HG03442 (cell line): ENCODE data around the gene MED27.
"Not testable (repeated sequence)": the region's sequence is repeated elsewhere in the genome, so short reads cannot be mapped to it uniquely, and the experiment has no call there.

ENCODE experiments used
- ATAC-seq: cut with Tn5 transposase; IDR thresholded peaks from one replicate; pipeline ENCODE4 v1.9.1; 2021; ENCODE audit warnings: mild to moderate bottlenecking, moderate library complexity; ENCODE audit not compliant: unreplicated experiment

MED27 gene

GRCh38 chr9:132077881-132078698 is 1.6 kb downstream of the MED27 start:
- ATAC-seq = no peak

- ATAC-seq = no peak
Observed at GRCh38 chr9:132075853-132076252, 3.8 kb downstream of the MED27 start.

- ATAC-seq = no peak
Observed at GRCh38 chr9:132074736-132075135, 4.9 kb downstream of the MED27 start.

GRCh38 chr9:132071847-132072507 is 7.7 kb downstream of the MED27 start:
- no peak for ATAC-seq

GRCh38 chr9:132069046-132069898 is 10.4 kb downstream of the MED27 start:
- ATAC-seq = no peak

GRCh38 chr9:132068605-132069004 is 11.1 kb downstream of the MED27 start:
- ATAC-seq = no peak

- no peak for ATAC-seq
Observed at GRCh38 chr9:132066511-132066910, 13.2 kb downstream of the MED27 start.

- no peak for ATAC-seq
Observed at GRCh38 chr9:132066057-132066456, 13.6 kb downstream of the MED27 start.

GRCh38 chr9:132063281-132063680 is 16.4 kb downstream of the MED27 start:
- no peak for ATAC-seq

GRCh38 chr9:132062806-132063205 is 16.9 kb downstream of the MED27 start:
- no peak for ATAC-seq

- ATAC-seq = no peak
Observed at GRCh38 chr9:132061526-132061925, 18.1 kb downstream of the MED27 start.

- no peak for ATAC-seq
Observed at GRCh38 chr9:132059361-132059760, 20.3 kb downstream of the MED27 start.

GRCh38 chr9:132058226-132058625 is 21.4 kb downstream of the MED27 start:
- not testable (repeated sequence) for ATAC-seq

- no peak for ATAC-seq
Observed at GRCh38 chr9:132056717-132057560, 22.7 kb downstream of the MED27 start.

- no peak for ATAC-seq
Observed at GRCh38 chr9:132055756-132056155, 23.9 kb downstream of the MED27 start.

- no peak for ATAC-seq
Observed at GRCh38 chr9:132054024-132054423, 25.6 kb downstream of the MED27 start.

- ATAC-seq = no peak
Observed at GRCh38 chr9:132049900-132050299, 29.8 kb downstream of the MED27 start.

- ATAC-seq = no peak
Observed at GRCh38 chr9:132049323-132049882, 30.3 kb downstream of the MED27 start.

GRCh38 chr9:132048201-132048600 is 31.5 kb downstream of the MED27 start:
- ATAC-seq = no peak

- ATAC-seq = no peak
Observed at GRCh38 chr9:132046456-132046855, 33.2 kb downstream of the MED27 start.
